NOMO-1 treated with DMSO at 0.1 percent for 48 hours (cell line): ENCODE measurements around the gene RB1.
"Not testable (repeated sequence)": the region's sequence is repeated elsewhere in the genome, so short reads cannot be mapped to it uniquely, and the experiment has no call there.

ENCODE experiments used
- DNase-seq: peaks from one replicate; lab custom pipeline; 2025; ENCODE audit not compliant: unreplicated experiment; lab: John Stamatoyannopoulos, UW

The RB1 gene

GRCh38 chr13:48297131-48297786, 6.3 kb upstream of the RB1 start:
- no peak for DNase-seq

GRCh38 chr13:48299591-48299990, 4.0 kb upstream of the RB1 start:
- DNase-seq: no peak

- DNase-seq: peak; percentile 23
Observed at GRCh38 chr13:48302871-48303358, 636 bp upstream of the RB1 start.

GRCh38 chr13:48304143-48304876, 759 bp downstream of the RB1 start:
- DNase-seq: peak; percentile 91

- DNase-seq: no peak
Observed at GRCh38 chr13:48311223-48311622, 7.7 kb downstream of the RB1 start.

GRCh38 chr13:48315969-48316650, 12.6 kb downstream of the RB1 start:
- no peak for DNase-seq

- DNase-seq: no peak
Observed at GRCh38 chr13:48316826-48317510, 13.4 kb downstream of the RB1 start.

- no peak for DNase-seq
Observed at GRCh38 chr13:48317511-48318376, 14.2 kb downstream of the RB1 start.

- no peak for DNase-seq
Observed at GRCh38 chr13:48318377-48318811, 14.8 kb downstream of the RB1 start.

GRCh38 chr13:48318821-48319511, 15.4 kb downstream of the RB1 start:
- no peak for DNase-seq

GRCh38 chr13:48319531-48320398, 16.2 kb downstream of the RB1 start:
- no peak for DNase-seq

GRCh38 chr13:48320399-48320790, 16.8 kb downstream of the RB1 start:
- no peak for DNase-seq

- DNase-seq: no peak
Observed at GRCh38 chr13:48320891-48321510, 17.4 kb downstream of the RB1 start.

- DNase-seq: no peak
Observed at GRCh38 chr13:48322294-48322693, 18.7 kb downstream of the RB1 start.

- DNase-seq: peak; percentile 13
Observed at GRCh38 chr13:48333976-48334375, 30.4 kb downstream of the RB1 start.

- peak; percentile 42 for DNase-seq
Observed at GRCh38 chr13:48334534-48335127, 31.1 kb downstream of the RB1 start.

- not testable (repeated sequence) for DNase-seq
Observed at GRCh38 chr13:48339198-48339597, 35.6 kb downstream of the RB1 start.

- no peak for DNase-seq
Observed at GRCh38 chr13:48344264-48344663, 40.7 kb downstream of the RB1 start.
